Loucy (cell line): ENCODE results near the gene FLVCR1.

ENCODE experiments used
- EZH2phosphoT487 ChIP-seq: fragments of 200-600 bp; IDR thresholded peaks from 2 replicates; pipeline ENCODE4 v1.6.1; 2018; ENCODE audit warnings: antibody characterized with exemption, mild to moderate bottlenecking, moderate library complexity, borderline replicate concordance
- TF ChIP-seq, protein P1 (sequence below): fragments of 200-600 bp; sonication (generic); conservative IDR thresholded peaks from 2 replicates; pipeline ENCODE4 v1.5.1; 2014; ENCODE audit warnings: mild to moderate bottlenecking, antibody characterized with exemption, low read length

- TF ChIP-seq, protein P1, sequence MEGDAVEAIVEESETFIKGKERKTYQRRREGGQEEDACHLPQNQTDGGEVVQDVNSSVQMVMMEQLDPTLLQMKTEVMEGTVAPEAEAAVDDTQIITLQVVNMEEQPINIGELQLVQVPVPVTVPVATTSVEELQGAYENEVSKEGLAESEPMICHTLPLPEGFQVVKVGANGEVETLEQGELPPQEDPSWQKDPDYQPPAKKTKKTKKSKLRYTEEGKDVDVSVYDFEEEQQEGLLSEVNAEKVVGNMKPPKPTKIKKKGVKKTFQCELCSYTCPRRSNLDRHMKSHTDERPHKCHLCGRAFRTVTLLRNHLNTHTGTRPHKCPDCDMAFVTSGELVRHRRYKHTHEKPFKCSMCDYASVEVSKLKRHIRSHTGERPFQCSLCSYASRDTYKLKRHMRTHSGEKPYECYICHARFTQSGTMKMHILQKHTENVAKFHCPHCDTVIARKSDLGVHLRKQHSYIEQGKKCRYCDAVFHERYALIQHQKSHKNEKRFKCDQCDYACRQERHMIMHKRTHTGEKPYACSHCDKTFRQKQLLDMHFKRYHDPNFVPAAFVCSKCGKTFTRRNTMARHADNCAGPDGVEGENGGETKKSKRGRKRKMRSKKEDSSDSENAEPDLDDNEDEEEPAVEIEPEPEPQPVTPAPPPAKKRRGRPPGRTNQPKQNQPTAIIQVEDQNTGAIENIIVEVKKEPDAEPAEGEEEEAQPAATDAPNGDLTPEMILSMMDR = no peak
- no peak for TF ChIP-seq EZH2phosphoT487
Measured at GRCh38 chr1:212879947-212880690, 22.0 kb downstream of the FLVCR1 start.
